GM12878 (cell line): ENCODE measurements around the gene RETSAT. TPM values are rescaled to one million over a fixed set of nuclear protein-coding genes. Genes with fewer than 3 reads are reported as not detected.
A peak's percentile ranks its signal among the peaks of the same experiment; 100 is the strongest.

Experiments
- BACH1 ChIP-seq: fragments of 450-650 bp; IDR thresholded peaks from 2 replicates; pipeline ENCODE4 v1.6.1; 2017; ENCODE audit warnings: mild to moderate bottlenecking, borderline replicate concordance
- BRCA1 ChIP-seq: IDR thresholded peaks from 2 replicates; pipeline ENCODE4 v1.6.1; 2011; ENCODE audit warnings: low read depth, low read length, improper control_type of control experiment
- CHD2 ChIP-seq: IDR thresholded peaks from 2 replicates; pipeline ENCODE4 v1.6.1; 2011; ENCODE audit warnings: low read depth, low read length, improper control_type of control experiment, borderline replicate concordance
- CUX1 ChIP-seq: IDR thresholded peaks from 2 replicates; pipeline ENCODE4 v1.6.1; 2012; ENCODE audit warnings: improper control_type of control experiment, low read depth, low read length; ENCODE audit not compliant: insufficient replicate concordance
- E2F4 ChIP-seq: IDR thresholded peaks from 2 replicates; pipeline ENCODE4 v1.6.1; 2012; ENCODE audit warnings: low read depth, low read length, improper control_type of control experiment
- HDAC6 ChIP-seq: fragments of 200-600 bp; sonication (generic); IDR thresholded peaks from one replicate; pipeline ENCODE4 v1.8.0; 2017; ENCODE audit warnings: antibody characterized with exemption; ENCODE audit not compliant: unreplicated experiment
- JUND ChIP-seq: IDR thresholded peaks from 2 replicates; pipeline ENCODE4 v1.6.1; 2012; ENCODE audit warnings: low read depth, mild to moderate bottlenecking, low read length, improper control_type of control experiment, moderate library complexity
- MEF2B ChIP-seq: fragments of 450-650 bp; IDR thresholded peaks from 2 replicates; pipeline ENCODE4 v1.6.1; 2018; ENCODE audit warnings: mild to moderate bottlenecking, moderate library complexity; ENCODE audit not compliant: partially characterized antibody, poor library complexity, severe bottlenecking
- NRF1 ChIP-seq: conservative IDR thresholded peaks from 2 replicates; pipeline ENCODE4 v1.6.1; 2011; ENCODE audit warnings: mild to moderate bottlenecking, low read depth, low read length, improper control_type of control experiment
- PKNOX1 ChIP-seq: fragments of 450-650 bp; IDR thresholded peaks from 2 replicates; pipeline ENCODE4 v1.6.1; 2016; ENCODE audit warnings: mild to moderate bottlenecking
- PML ChIP-seq: IDR thresholded peaks from 2 replicates; pipeline ENCODE4 v1.6.1; 2012; ENCODE audit warnings: low read length, inconsistent platforms
- RAD51 ChIP-seq: fragments of 450-650 bp; IDR thresholded peaks from 2 replicates; pipeline ENCODE4 v1.6.1; 2016; ENCODE audit warnings: moderate library complexity, mild to moderate bottlenecking, inconsistent platforms
- RFX5 ChIP-seq: IDR thresholded peaks from 2 replicates; pipeline ENCODE4 v1.6.1; 2011; ENCODE audit warnings: low read depth, low read length, improper control_type of control experiment
- RUNX3 ChIP-seq: IDR thresholded peaks from 2 replicates; pipeline ENCODE4 v1.6.1; 2012; ENCODE audit warnings: low read length, inconsistent platforms
- SREBF2 ChIP-seq: IDR thresholded peaks from 2 replicates; pipeline ENCODE4 v1.6.1; 2012; ENCODE audit warnings: mild to moderate bottlenecking, low read length
- SRF ChIP-seq, 2 experiments: IDR thresholded peaks; 2 replicates each; pipeline ENCODE4 v1.6.1; 2011; ENCODE audit warnings: low read depth in 2 of 2, low read length in 2 of 2, mild to moderate bottlenecking in 1 of 2, moderate library complexity in 1 of 2
- STAT1 ChIP-seq: fragments of 450-650 bp; conservative IDR thresholded peaks from 2 replicates; pipeline ENCODE4 v1.6.1; 2014; ENCODE audit warnings: antibody characterized with exemption, mild to moderate bottlenecking
- SUZ12 ChIP-seq: fragments of 200-600 bp; sonication (generic); IDR thresholded peaks from one replicate; pipeline ENCODE4 v1.6.1; 2018; ENCODE audit warnings: antibody characterized with exemption, mild to moderate bottlenecking; ENCODE audit not compliant: unreplicated experiment
- TCF12 ChIP-seq: IDR thresholded peaks from 2 replicates; pipeline ENCODE4 v1.6.1; 2011; ENCODE audit warnings: low read depth, mild to moderate bottlenecking, low read length
- ZBTB33 ChIP-seq: fragments of 450-650 bp; IDR thresholded peaks from 2 replicates; pipeline ENCODE4 v1.6.1; 2017; ENCODE audit warnings: mild to moderate bottlenecking
- polyA plus RNA-seq, 11 experiments: library from polyadenylated mRNA; depleted of rRNA in 4 of 11; unstranded in 6 of 11; stranded (reverse) in 5 of 11; fragments of >200 nt; fragmentation: Nextera tagmentation in 4 of 11; fragmentation: Illumina TruSeq in 1 of 11; extraction: Ambion mirVana in 4 of 11; extraction: Trizol in 1 of 11; gene quantifications; 1 replicate in 1 of 11; 2 replicates in 10 of 11; pipeline versions ENCODE4 v1.2.1 to v1.2.3, GENCODE V29; 2011 to 2016; ENCODE audit warnings: inconsistent platforms in 2 of 11, missing spikeins in 2 of 11, low read depth in 1 of 11
- total RNA-seq, 4 experiments: library from RNA; depleted of rRNA in 3 of 4; stranded (reverse); fragments of >200 nt in 3 of 4; fragmentation: Illumina TruSeq in 1 of 4; extraction: Trizol in 1 of 4; gene quantifications; 2 replicates each; pipeline versions ENCODE4 v1.2.1 to v1.2.3, GENCODE V29; 2013 to 2021

Gene RETSAT
- total and polyA plus RNA-seq, 10 of the 15 experiments (the other 5 are each of a cell fraction or from before 2014, with no cell fraction given) = 3.3 to 28.8 (median 22.0) TPM

- TF ChIP-seq HDAC6 = peak; percentile 75
- TF ChIP-seq STAT1 = no peak; the same call in 1 of the 2 replicates
- TF ChIP-seq ZBTB33 = no peak
- TF ChIP-seq CUX1 = no peak
- TF ChIP-seq RAD51 = no peak
- no peak for TF ChIP-seq MEF2B
- peak; percentile 89 for TF ChIP-seq BRCA1
- peak; percentile 64 for TF ChIP-seq PKNOX1
- TF ChIP-seq JUND = no peak
- TF ChIP-seq SREBF2 = no peak
- TF ChIP-seq TCF12 = peak; percentile 77
- TF ChIP-seq CHD2 = peak; percentile 99
- peak; percentile 82; the same call in 1 of the 2 replicates for TF ChIP-seq BACH1
- peak; percentile 60; the same call in 1 of the 2 replicates for TF ChIP-seq E2F4
- TF ChIP-seq SRF (IDR thresholded peaks at IDR 0.05; ENCODE audit: low read depth in 2 of 2, low read length in 2 of 2) = 0 out of 4 replicates have a peak, but pooled peaks of 1 of the 2 experiments have one; percentile 35
- TF ChIP-seq RUNX3 = peak; percentile 82
- TF ChIP-seq RFX5 = no peak
- 0 out of 2 replicates have a peak, but pooled peaks have one; percentile 26 for TF ChIP-seq NRF1
- no peak for TF ChIP-seq SUZ12
- TF ChIP-seq PML = peak; percentile 99
Observed at GRCh38 chr2:85327822-85328617, 26.3 kb downstream of the RETSAT start, which contains the start of gene TGOLN2 (continued).
